ENCODE data around the gene TTN.

GRCh38 chr2:178810422-178810821, 3.2 kb upstream of the TTN start:
- TF ChIP-seq, protein P1, sequence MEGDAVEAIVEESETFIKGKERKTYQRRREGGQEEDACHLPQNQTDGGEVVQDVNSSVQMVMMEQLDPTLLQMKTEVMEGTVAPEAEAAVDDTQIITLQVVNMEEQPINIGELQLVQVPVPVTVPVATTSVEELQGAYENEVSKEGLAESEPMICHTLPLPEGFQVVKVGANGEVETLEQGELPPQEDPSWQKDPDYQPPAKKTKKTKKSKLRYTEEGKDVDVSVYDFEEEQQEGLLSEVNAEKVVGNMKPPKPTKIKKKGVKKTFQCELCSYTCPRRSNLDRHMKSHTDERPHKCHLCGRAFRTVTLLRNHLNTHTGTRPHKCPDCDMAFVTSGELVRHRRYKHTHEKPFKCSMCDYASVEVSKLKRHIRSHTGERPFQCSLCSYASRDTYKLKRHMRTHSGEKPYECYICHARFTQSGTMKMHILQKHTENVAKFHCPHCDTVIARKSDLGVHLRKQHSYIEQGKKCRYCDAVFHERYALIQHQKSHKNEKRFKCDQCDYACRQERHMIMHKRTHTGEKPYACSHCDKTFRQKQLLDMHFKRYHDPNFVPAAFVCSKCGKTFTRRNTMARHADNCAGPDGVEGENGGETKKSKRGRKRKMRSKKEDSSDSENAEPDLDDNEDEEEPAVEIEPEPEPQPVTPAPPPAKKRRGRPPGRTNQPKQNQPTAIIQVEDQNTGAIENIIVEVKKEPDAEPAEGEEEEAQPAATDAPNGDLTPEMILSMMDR (conservative IDR thresholded peaks at IDR 0.05; ENCODE audit: low read depth, low read length) = no peak
- TF ChIP-seq USF2 (IDR thresholded peaks at IDR 0.05; ENCODE audit: low read depth, low read length) (no peak), CHD1 (IDR thresholded peaks at IDR 0.05; ENCODE audit: low read depth, low read length) (no peak), RCOR1 (IDR thresholded peaks at IDR 0.05; ENCODE audit: insufficient replicate concordance, low read length) (no peak)

Data from IMR-90 (cell line).